ENCODE results near the gene DMPK.
"Not testable (repeated sequence)": the region's sequence is repeated elsewhere in the genome, so short reads cannot be mapped to it uniquely, and the experiment has no call there.

- not testable (repeated sequence) for TF ChIP-seq POLR2AphosphoS5 (IDR thresholded peaks at IDR 0.05; ENCODE audit: low read depth, low read length); CTCF (IDR thresholded peaks at IDR 0.05); JUND (IDR thresholded peaks at IDR 0.05); MXI1 (IDR thresholded peaks at IDR 0.05; ENCODE audit: low read depth, low read length); SIN3A (IDR thresholded peaks at IDR 0.05; ENCODE audit: borderline replicate concordance, low read depth, low read length)
Observed at GRCh38 chr19:45751483-45751882, 30.8 kb downstream of the DMPK start.
